Peyer's patch (tissue), 4 donors: Measurements from ENCODE around the gene MAML3. TPM values are rescaled to one million over a fixed set of nuclear protein-coding genes. Genes with fewer than 3 reads are reported as not detected.

Experiments used
- DNase-seq, 3 donors: peaks; one replicate each; pipeline ENCODE4 v3.0.0-alpha.2; 2017 to 2019
- H3K27ac ChIP-seq, 4 donors: fragments of 200-600 bp; sonication (generic); one replicate each; pipeline ENCODE4 v1.5.1; 2016 to 2019
- H3K27me3 ChIP-seq, 2 donors: fragments of 200-600 bp; sonication (generic); one replicate each; pipeline ENCODE4 v1.5.1; 2019
- H3K36me3 ChIP-seq, 3 donors: fragments of 200-600 bp; sonication (generic); one replicate each; pipeline ENCODE4 v1.5.1; 2016 to 2019
- H3K4me1 ChIP-seq, 4 donors: fragments of 200-600 bp; sonication (generic); one replicate each; pipeline ENCODE4 v1.5.1; 2016 to 2019
- H3K4me3 ChIP-seq, 4 donors: fragments of 200-600 bp; sonication (generic); 1 replicate in 3 of 4; 2 replicates in 1 of 4; pipeline ENCODE4 v1.5.1; 2016 to 2019; ENCODE audit warnings: mild to moderate bottlenecking in 1 of 4
- H3K9me3 ChIP-seq, 4 donors: fragments of 200-600 bp; sonication (generic); one replicate each; pipeline ENCODE4 v1.5.1; 2016 to 2019; ENCODE audit warnings: mild to moderate bottlenecking in 1 of 4
- POLR2A ChIP-seq, 2 donors: fragments of 450-650 bp; IDR thresholded peaks; one replicate each; pipeline ENCODE4 v1.5.1; 2017; ENCODE audit warnings: antibody characterized with exemption in 2 of 2, mild to moderate bottlenecking in 2 of 2, moderate library complexity in 2 of 2
- total RNA-seq, 4 donors: library from RNA; depleted of rRNA; stranded (reverse); fragments of >200 nt; gene quantifications; one replicate each; pipeline ENCODE4 v1.1.0, GENCODE V29; 2016
- TF ChIP-seq, protein P1 (sequence below), 6 experiments: fragments of 450-650 bp in 4 of 6; fragments of 200-600 bp in 2 of 6; sonication (generic) in 1 of 6; IDR thresholded peaks; one replicate each; pipeline ENCODE4 v1.5.1; 2017 to 2019; ENCODE audit warnings: antibody characterized with exemption in 6 of 6, mild to moderate bottlenecking in 3 of 6, moderate library complexity in 1 of 6

Gene MAML3
- total RNA-seq, 4 donors from 2014 or later: 6.5 to 44.6 (median 22.1) TPM

DNA sequence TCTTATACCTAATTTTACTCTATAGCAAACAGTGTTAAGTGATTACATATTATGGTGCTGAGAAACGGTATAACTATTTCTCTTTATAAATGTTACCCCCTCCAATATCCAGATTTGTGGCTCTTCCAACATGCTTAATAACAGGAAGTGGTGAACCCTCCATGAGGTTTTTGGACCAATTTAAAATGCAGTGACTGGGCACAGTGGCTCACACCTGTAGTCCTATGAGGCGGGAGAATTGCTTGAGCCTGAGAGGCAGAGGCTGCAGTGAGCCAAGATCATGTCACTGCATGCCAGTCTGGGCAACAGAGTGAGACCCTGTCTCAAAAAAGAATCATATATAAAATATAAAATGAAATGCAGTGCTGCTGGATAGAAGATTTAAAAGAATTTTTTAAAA, 351.1 kb downstream of the MAML3 start:
- no peaks in the 10 kb centered on the region for H3K36me3 ChIP-seq
- no peaks in the 10 kb centered on the region for H3K27me3 ChIP-seq
- no peaks in the 10 kb centered on the region for H3K4me1 ChIP-seq
- no peaks in the 10 kb centered on the region for H3K9me3 ChIP-seq
- no peak overlapping the region for H3K27ac ChIP-seq
- H3K4me3 ChIP-seq: no peak overlapping the region
- TF ChIP-seq, protein P1, sequence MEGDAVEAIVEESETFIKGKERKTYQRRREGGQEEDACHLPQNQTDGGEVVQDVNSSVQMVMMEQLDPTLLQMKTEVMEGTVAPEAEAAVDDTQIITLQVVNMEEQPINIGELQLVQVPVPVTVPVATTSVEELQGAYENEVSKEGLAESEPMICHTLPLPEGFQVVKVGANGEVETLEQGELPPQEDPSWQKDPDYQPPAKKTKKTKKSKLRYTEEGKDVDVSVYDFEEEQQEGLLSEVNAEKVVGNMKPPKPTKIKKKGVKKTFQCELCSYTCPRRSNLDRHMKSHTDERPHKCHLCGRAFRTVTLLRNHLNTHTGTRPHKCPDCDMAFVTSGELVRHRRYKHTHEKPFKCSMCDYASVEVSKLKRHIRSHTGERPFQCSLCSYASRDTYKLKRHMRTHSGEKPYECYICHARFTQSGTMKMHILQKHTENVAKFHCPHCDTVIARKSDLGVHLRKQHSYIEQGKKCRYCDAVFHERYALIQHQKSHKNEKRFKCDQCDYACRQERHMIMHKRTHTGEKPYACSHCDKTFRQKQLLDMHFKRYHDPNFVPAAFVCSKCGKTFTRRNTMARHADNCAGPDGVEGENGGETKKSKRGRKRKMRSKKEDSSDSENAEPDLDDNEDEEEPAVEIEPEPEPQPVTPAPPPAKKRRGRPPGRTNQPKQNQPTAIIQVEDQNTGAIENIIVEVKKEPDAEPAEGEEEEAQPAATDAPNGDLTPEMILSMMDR (IDR thresholded peaks at IDR 0.05): no peak
- TF ChIP-seq POLR2A (IDR thresholded peaks at IDR 0.05): no peak
- DNase-seq: no peak

DNA sequence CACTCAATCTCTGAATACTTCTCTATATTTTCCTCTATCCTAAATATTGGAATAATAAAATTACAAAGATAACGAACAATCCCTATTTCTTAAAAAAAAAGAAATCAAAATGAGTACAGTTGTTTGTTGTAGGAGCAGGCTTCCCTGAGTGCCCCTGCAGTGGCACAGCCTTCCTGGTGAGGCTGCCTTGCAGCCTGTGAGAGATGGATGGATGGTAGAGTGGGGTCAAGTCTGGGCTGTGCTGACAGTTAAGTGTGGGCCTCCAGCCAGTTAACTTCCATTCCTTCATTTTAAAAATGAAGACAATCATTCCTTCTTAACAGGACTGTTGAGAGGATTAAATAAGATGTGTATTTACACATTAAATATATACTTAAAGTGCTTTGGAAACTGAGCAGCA, 351.5 kb downstream of the MAML3 start:
- no peak overlapping the region for H3K4me3 ChIP-seq
- H3K27ac ChIP-seq: no peak overlapping the region
- H3K9me3 ChIP-seq: no peaks in the 10 kb centered on the region
- no peaks in the 10 kb centered on the region for H3K36me3 ChIP-seq
- DNase-seq: no peak
- H3K4me1 ChIP-seq: no peaks in the 10 kb centered on the region
- no peak for TF ChIP-seq POLR2A (IDR thresholded peaks at IDR 0.05)
- TF ChIP-seq, protein P1 (IDR thresholded peaks at IDR 0.05): no peak
- H3K27me3 ChIP-seq: no peaks in the 10 kb centered on the region

DNA sequence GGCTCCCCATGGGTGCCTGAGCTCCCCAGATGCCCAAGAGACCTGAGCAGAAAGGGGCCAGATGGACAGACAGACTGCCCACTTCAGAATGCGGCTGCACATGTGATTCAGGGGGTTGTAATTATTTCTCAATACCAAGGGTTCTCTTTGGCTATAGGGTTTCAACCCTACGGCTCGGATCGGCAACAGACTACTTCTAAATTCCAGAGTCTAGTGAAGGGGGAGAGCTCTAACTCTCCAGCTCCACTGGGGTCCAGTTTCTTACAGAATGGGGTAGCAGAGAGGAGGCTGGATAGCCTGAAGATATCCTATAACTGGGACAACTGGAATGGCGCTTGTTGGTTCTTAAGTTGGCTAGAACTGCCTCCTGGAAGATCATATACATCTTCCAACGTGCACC, 352.1 kb downstream of the MAML3 start:
- no peak for DNase-seq
- no peaks in the 10 kb centered on the region for H3K36me3 ChIP-seq
- no peak for TF ChIP-seq POLR2A (IDR thresholded peaks at IDR 0.05)
- TF ChIP-seq, protein P1 (IDR thresholded peaks at IDR 0.05): no peak
- H3K4me1 ChIP-seq: no peaks in the 10 kb centered on the region
- no peak overlapping the region for H3K4me3 ChIP-seq
- H3K27ac ChIP-seq: no peak overlapping the region
- H3K9me3 ChIP-seq: no peaks in the 10 kb centered on the region
- H3K27me3 ChIP-seq: no peaks in the 10 kb centered on the region

DNA sequence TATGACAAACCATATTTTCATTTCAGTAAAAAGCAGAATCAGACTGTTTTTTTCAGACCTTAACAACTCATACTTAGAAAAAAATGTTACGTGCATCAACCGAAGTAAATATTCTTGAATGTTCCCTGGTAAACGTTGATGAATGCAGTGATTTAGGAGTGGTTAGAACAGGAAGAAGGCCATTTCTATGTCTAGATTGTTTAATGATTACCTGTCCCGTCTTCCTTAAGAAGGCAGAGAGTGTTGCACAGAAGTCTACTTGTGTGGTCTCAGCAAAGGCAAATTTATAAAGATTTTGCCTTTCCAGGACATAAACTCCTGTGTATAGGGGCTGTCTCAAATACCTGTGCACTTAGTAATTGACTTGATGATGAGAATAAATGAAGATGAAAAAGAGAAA, 353.9 kb downstream of the MAML3 start:
- Histone ChIP-seq H3K27ac (no peak overlapping the region), H3K27me3 (no peaks in the 10 kb centered on the region), H3K36me3 (no peaks in the 10 kb centered on the region), H3K4me3 (no peak overlapping the region), H3K9me3 (no peaks in the 10 kb centered on the region), H3K4me1 (no peaks in the 10 kb centered on the region)
- no peak for TF ChIP-seq POLR2A (IDR thresholded peaks at IDR 0.05)
- TF ChIP-seq, protein P1 (IDR thresholded peaks at IDR 0.05): no peak
- no peak for DNase-seq

DNA sequence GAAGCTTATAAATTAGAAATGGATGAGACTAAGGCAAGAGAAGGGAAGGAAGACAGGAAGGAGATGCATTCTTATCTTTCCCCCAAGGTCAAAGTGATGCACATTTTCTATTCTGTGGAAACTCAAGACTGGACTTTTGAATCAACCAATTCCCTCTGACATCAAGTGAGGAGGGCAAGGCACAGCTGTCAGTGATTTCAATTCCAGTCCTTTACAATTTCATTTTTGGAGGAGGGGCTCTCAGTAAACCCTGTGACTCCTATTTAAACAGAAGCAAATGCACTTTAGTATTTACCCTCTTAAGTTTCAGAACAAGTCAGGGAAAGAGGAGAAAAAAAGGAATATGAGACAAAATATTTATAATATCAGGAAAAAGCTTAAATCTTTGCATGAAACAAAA, 354.4 kb downstream of the MAML3 start:
- H3K27me3 ChIP-seq: no peaks in the 10 kb centered on the region
- no peaks in the 10 kb centered on the region for H3K9me3 ChIP-seq
- no peaks in the 10 kb centered on the region for H3K4me1 ChIP-seq
- no peaks in the 10 kb centered on the region for H3K36me3 ChIP-seq
- H3K4me3 ChIP-seq: no peak overlapping the region
- no peak overlapping the region for H3K27ac ChIP-seq
- TF ChIP-seq, protein P1 (IDR thresholded peaks at IDR 0.05): no peak
- TF ChIP-seq POLR2A (IDR thresholded peaks at IDR 0.05): no peak
- DNase-seq: no peak

DNA sequence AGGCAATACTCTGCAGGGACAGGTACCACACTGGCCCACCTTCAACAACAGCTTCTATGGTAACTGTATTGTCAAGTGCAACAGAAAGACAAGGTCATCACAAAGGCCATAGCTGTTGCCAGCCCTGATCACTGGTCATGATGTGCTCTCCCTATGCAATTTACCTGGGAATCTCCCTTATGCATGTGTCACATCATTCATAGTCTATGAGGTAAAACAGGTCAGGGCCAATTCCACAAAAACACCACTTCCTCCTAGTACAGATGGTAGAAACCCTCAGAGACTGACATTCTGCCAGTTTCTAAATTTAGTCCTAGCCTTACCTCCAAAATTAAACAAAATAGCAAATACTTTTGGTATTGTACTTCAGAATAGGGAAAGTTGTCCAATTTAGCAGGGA, 355.5 kb downstream of the MAML3 start:
- H3K36me3 ChIP-seq: no peaks in the 10 kb centered on the region
- H3K27ac ChIP-seq: no peak overlapping the region
- H3K27me3 ChIP-seq: no peaks in the 10 kb centered on the region
- no peak for DNase-seq
- no peak for TF ChIP-seq POLR2A (IDR thresholded peaks at IDR 0.05)
- TF ChIP-seq, protein P1 (IDR thresholded peaks at IDR 0.05): no peak
- no peaks in the 10 kb centered on the region for H3K9me3 ChIP-seq
- H3K4me1 ChIP-seq: no peaks in the 10 kb centered on the region
- no peak overlapping the region for H3K4me3 ChIP-seq
